ENCODE data around the gene KCTD18.

KCTD18 gene

GRCh38 chr2:200525882-200526651 lies 16.2 kb upstream of the KCTD18 start, which contains the start of gene SGO2:
Gene SGO2 (plus strand): TSS chr2:200526207. CDS start chr2:200532976, 6,769 bp downstream.
- H3K4me1 Mint-ChIP-seq = peaks cover 27% of the 10 kb centered on the region
- peaks cover 19% of the 10 kb centered on the region for H3K27me3 Mint-ChIP-seq (ENCODE audit: low read depth, poor library complexity)
- no peaks in the 10 kb centered on the region for H3K9me3 Mint-ChIP-seq
- H3K4me3 Mint-ChIP-seq = peak within 1 kb of the TSS; percentile 98
- H3K36me3 Mint-ChIP-seq (ENCODE audit: low read depth) = no peaks in the 10 kb centered on the region
- peak; percentile 90 for DNase-seq
- TF ChIP-seq CTCF (IDR thresholded peaks at IDR 0.05) = no peak
- peak within 1 kb of the TSS; percentile 73 for H3K27ac Mint-ChIP-seq

GRCh38 chr2:200525551-200525881 lies 15.6 kb upstream of the KCTD18 start:
- Mint-ChIP-seq H3K36me3 (ENCODE audit: low read depth) (no peaks in the 10 kb centered on the region), H3K27ac (no peak overlapping the region), H3K27me3 (ENCODE audit: low read depth, poor library complexity) (peaks cover 19% of the 10 kb centered on the region), H3K4me3 (peak overlapping the region; percentile 98), H3K9me3 (no peaks in the 10 kb centered on the region), H3K4me1 (peaks cover 27% of the 10 kb centered on the region)
- DNase-seq = no peak
- no peak for TF ChIP-seq CTCF (IDR thresholded peaks at IDR 0.05)

- H3K4me1 Mint-ChIP-seq = peaks cover 27% of the 10 kb centered on the region
- no peak overlapping the region for H3K4me3 Mint-ChIP-seq
- no peak for TF ChIP-seq CTCF (IDR thresholded peaks at IDR 0.05)
- DNase-seq = no peak
- no peak overlapping the region for H3K27ac Mint-ChIP-seq
- peaks cover 19% of the 10 kb centered on the region for H3K27me3 Mint-ChIP-seq (ENCODE audit: low read depth, poor library complexity)
- H3K36me3 Mint-ChIP-seq (ENCODE audit: low read depth) = no peaks in the 10 kb centered on the region
- no peaks in the 10 kb centered on the region for H3K9me3 Mint-ChIP-seq
Measured at GRCh38 chr2:200525066-200525465, 15.2 kb upstream of the KCTD18 start.

- H3K4me1 Mint-ChIP-seq = peaks cover 26% of the 10 kb centered on the region
- H3K27me3 Mint-ChIP-seq (ENCODE audit: low read depth, poor library complexity) = peaks cover 29% of the 10 kb centered on the region
- H3K4me3 Mint-ChIP-seq = no peak overlapping the region
Measured at GRCh38 chr2:200523604-200524003, 13.7 kb upstream of the KCTD18 start.

GRCh38 chr2:200523158-200523557 lies 13.3 kb upstream of the KCTD18 start:
- Mint-ChIP-seq H3K4me1 (peaks cover 21% of the 10 kb centered on the region), H3K4me3 (no peak overlapping the region), H3K9me3 (no peaks in the 10 kb centered on the region), H3K27me3 (ENCODE audit: low read depth, poor library complexity) (peaks cover 27% of the 10 kb centered on the region), H3K36me3 (ENCODE audit: low read depth) (no peaks in the 10 kb centered on the region), H3K27ac (no peak overlapping the region)
- TF ChIP-seq CTCF (IDR thresholded peaks at IDR 0.05) = no peak
- DNase-seq = no peak

More at GRCh38 chr2:200523604-200524003, 13.7 kb upstream of the KCTD18 start:
- no peaks in the 10 kb centered on the region for H3K36me3 Mint-ChIP-seq (ENCODE audit: low read depth)
- H3K9me3 Mint-ChIP-seq = no peaks in the 10 kb centered on the region
- TF ChIP-seq CTCF (IDR thresholded peaks at IDR 0.05) = no peak
- no peak for DNase-seq
- H3K27ac Mint-ChIP-seq = no peak overlapping the region

GRCh38 chr2:200515155-200515554 lies 5.3 kb upstream of the KCTD18 start:
- DNase-seq = no peak
- Mint-ChIP-seq H3K9me3 (peaks cover 20% of the 10 kb centered on the region), H3K27me3 (ENCODE audit: low read depth, poor library complexity) (peaks cover 17% of the 10 kb centered on the region), H3K4me3 (no peak overlapping the region), H3K36me3 (ENCODE audit: low read depth) (no peaks in the 10 kb centered on the region), H3K27ac (no peak overlapping the region), H3K4me1 (peaks cover 3% of the 10 kb centered on the region)
- TF ChIP-seq CTCF (IDR thresholded peaks at IDR 0.05) = no peak

Data from nephron progenitor cell (in vitro differentiated cells).